Astrocyte of the spinal cord (primary cell): ENCODE measurements around the gene NEUROD4.

Experiments used
- DNase-seq: peaks from one replicate; pipeline ENCODE4 v3.0.0; 2011; ENCODE audit warnings: low read depth, low spot score
- H3K4me3 ChIP-seq: 2 replicates; pipeline ENCODE4 v1.5.1; 2011; ENCODE audit warnings: low read depth, mild to moderate bottlenecking, low read length, moderate library complexity
- CTCF ChIP-seq: IDR thresholded peaks from 2 replicates; pipeline ENCODE4 v1.5.1; 2012; ENCODE audit warnings: low read depth, mild to moderate bottlenecking, low read length, inconsistent platforms
- in situ Hi-C: cut with HindIII; loops from 2 replicates; pipeline ENCODE4 v1.10.0; 2017; ENCODE audit warnings: low sequenced_read_pairs

NEUROD4 gene

GRCh38 chr12:54988402-54989054 is 31.2 kb upstream of the NEUROD4 start:
- TF ChIP-seq CTCF = no peak
- no peak overlapping the region for H3K4me3 ChIP-seq
- in situ Hi-C loops = no loop called here
- DNase-seq = peak; percentile 32

GRCh38 chr12:54989829-54990228 is 29.9 kb upstream of the NEUROD4 start:
- TF ChIP-seq CTCF = no peak
- DNase-seq = no peak

GRCh38 chr12:54991161-54991990 is 28.4 kb upstream of the NEUROD4 start:
- no peak for DNase-seq
- in situ Hi-C loops = no loop called here
- H3K4me3 ChIP-seq = no peak overlapping the region
- no peak for TF ChIP-seq CTCF

More at GRCh38 chr12:54989829-54990228, 29.9 kb upstream of the NEUROD4 start:
- no peak overlapping the region for H3K4me3 ChIP-seq
- in situ Hi-C loops = no loop called here

- H3K4me3 ChIP-seq = no peak overlapping the region
- in situ Hi-C loops = no loop called here
- TF ChIP-seq CTCF = no peak
- DNase-seq = no peak
Measured at GRCh38 chr12:54991991-54992375, 27.8 kb upstream of the NEUROD4 start.

GRCh38 chr12:54993181-54993835 is 26.5 kb upstream of the NEUROD4 start:
- H3K4me3 ChIP-seq = no peak overlapping the region
- peak; percentile 77 for TF ChIP-seq CTCF
- in situ Hi-C loops = no loop called here
- peak; percentile 58 for DNase-seq

GRCh38 chr12:54996205-54996604 is 23.6 kb upstream of the NEUROD4 start:
- H3K4me3 ChIP-seq = no peak overlapping the region
- TF ChIP-seq CTCF = no peak
- DNase-seq = no peak
- in situ Hi-C loops = no loop called here
